SU-DHL-6 (cell line): ENCODE results near the gene ETFDH.

Experiments used
- EZH2phosphoT487 ChIP-seq: fragments of 200-600 bp; sonication (generic), shearing (Covaris generic); conservative IDR thresholded peaks from 2 replicates; pipeline ENCODE4 v1.6.1; 2018; ENCODE audit warnings: mild to moderate bottlenecking, antibody characterized with exemption, low read length, moderate library complexity, mixed read lengths
- TF ChIP-seq, protein P1 (sequence below): fragments of 200-600 bp; sonication (generic); IDR thresholded peaks from one replicate; pipeline ENCODE4 v1.5.1; 2017; ENCODE audit warnings: antibody characterized with exemption, mild to moderate bottlenecking, low read length, moderate library complexity; ENCODE audit not compliant: insufficient read depth, poor library complexity, severe bottlenecking

DNA sequence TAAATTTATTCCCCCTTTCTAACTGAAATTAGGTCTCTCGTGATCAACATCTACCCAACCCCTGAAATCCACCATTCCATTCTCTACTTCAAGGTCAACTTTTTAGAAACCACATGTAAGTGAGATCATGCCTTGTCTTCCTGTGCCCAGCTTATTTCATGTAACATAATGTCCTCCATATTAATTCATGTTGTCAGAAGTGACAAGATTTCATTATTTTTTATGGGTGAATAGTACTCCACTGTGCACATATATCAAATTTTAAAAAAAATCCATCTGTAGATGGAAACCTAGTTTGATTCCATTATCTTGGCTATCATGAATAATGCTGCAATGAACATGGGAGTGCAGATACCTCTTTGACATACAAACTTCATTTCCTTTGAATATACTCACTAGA lies 49.6 kb downstream of the ETFDH start:
- no peak for TF ChIP-seq EZH2phosphoT487
- TF ChIP-seq, protein P1, sequence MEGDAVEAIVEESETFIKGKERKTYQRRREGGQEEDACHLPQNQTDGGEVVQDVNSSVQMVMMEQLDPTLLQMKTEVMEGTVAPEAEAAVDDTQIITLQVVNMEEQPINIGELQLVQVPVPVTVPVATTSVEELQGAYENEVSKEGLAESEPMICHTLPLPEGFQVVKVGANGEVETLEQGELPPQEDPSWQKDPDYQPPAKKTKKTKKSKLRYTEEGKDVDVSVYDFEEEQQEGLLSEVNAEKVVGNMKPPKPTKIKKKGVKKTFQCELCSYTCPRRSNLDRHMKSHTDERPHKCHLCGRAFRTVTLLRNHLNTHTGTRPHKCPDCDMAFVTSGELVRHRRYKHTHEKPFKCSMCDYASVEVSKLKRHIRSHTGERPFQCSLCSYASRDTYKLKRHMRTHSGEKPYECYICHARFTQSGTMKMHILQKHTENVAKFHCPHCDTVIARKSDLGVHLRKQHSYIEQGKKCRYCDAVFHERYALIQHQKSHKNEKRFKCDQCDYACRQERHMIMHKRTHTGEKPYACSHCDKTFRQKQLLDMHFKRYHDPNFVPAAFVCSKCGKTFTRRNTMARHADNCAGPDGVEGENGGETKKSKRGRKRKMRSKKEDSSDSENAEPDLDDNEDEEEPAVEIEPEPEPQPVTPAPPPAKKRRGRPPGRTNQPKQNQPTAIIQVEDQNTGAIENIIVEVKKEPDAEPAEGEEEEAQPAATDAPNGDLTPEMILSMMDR: no peak
